ENCODE results near the gene GDF3. TPM values are rescaled to one million over a fixed set of nuclear protein-coding genes. Genes with fewer than 3 reads are reported as not detected.
"Not testable (repeated sequence)": the region's sequence is repeated elsewhere in the genome, so short reads cannot be mapped to it uniquely, and the experiment has no call there.

GDF3 gene
- polyA plus RNA-seq, 3 donors = not detected

- Histone ChIP-seq H2AFZ (ENCODE audit: insufficient read depth, low read depth, low read length, poor library complexity, severe bottlenecking) (no peak overlapping the region), H4K20me1 (ENCODE audit: insufficient read depth, low read length) (no peaks in the 10 kb centered on the region), H3K4me1 (ENCODE audit: control insufficient read depth in 1 of 2, insufficient read depth in 2 of 2, low read length in 2 of 2) (peaks cover 26 to 34% of the 10 kb centered on the region in 2 donors), H3K9ac (ENCODE audit: insufficient read depth, low read length, poor library complexity, severe bottlenecking) (no peak overlapping the region), H3K79me2 (ENCODE audit: insufficient read depth, low read length) (no peaks in the 10 kb centered on the region), H3K4me2 (replicated peaks; ENCODE audit: extremely low read depth, low read length, poor library complexity, severe bottlenecking) (no peak overlapping the region), H3K27ac (ENCODE audit: low read depth in 1 of 2, low read length in 2 of 2) (no peak overlapping the region), H3K9me3 (replicated peaks in 1 of 2; ENCODE audit: control insufficient read depth in 1 of 2, insufficient read depth in 1 of 2, low read length in 2 of 2) (no peaks in the 10 kb centered on the region), H3K36me3 (replicated peaks in 1 of 2; ENCODE audit: control insufficient read depth in 1 of 2, insufficient read depth in 2 of 2, low read length in 2 of 2) (no peaks in the 10 kb centered on the region), H3K4me3 (replicated peaks in 1 of 3; ENCODE audit: low read depth in 2 of 3, low read length in 3 of 3) (no peak overlapping the region), H3K27me3 (ENCODE audit: control insufficient read depth in 2 of 2, insufficient read depth in 2 of 2, low read length in 2 of 2) (no peaks in the 10 kb centered on the region)
- H3K4me3 Mint-ChIP-seq = no peak overlapping the region
- peaks cover 41% of the 10 kb centered on the region for H3K4me1 Mint-ChIP-seq
- no peak for TF ChIP-seq CTCF (IDR thresholded peaks at IDR 0.05)
- no peak overlapping the region for H3K27ac Mint-ChIP-seq
- H3K9me3 Mint-ChIP-seq = no peaks in the 10 kb centered on the region
- H3K36me3 Mint-ChIP-seq = no peaks in the 10 kb centered on the region
- H3K27me3 Mint-ChIP-seq (ENCODE audit: low read depth in 3 of 3) = peaks cover 0 to 5% (median 1%) of the 10 kb centered on the region in 3 donors
- DNase-seq = no peak
- WGBS (ENCODE audit: insufficient coverage) = no CpG with 5 or more reads among the region's 1 CpG
- intact Hi-C loops (cut with micrococcal nuclease) = no loop called here
These were observed 53.3 kb downstream of the GDF3 start for GRCh38 chr12:7642287-7642686.

- H3K4me3 ChIP-seq (replicated peaks in 1 of 3; ENCODE audit: low read depth in 2 of 3, low read length in 3 of 3) = peak overlapping the region in 1 of 3 experiments; percentile 65
- H3K27me3 Mint-ChIP-seq (ENCODE audit: low read depth in 3 of 3); H3K27ac Mint-ChIP-seq; H3K27ac ChIP-seq (ENCODE audit: low read depth in 1 of 2, low read length in 2 of 2); H3K9me3 ChIP-seq (replicated peaks in 1 of 2; ENCODE audit: control insufficient read depth in 1 of 2, insufficient read depth in 1 of 2, low read length in 2 of 2); H4K20me1 ChIP-seq (ENCODE audit: insufficient read depth, low read length); DNase-seq; H3K79me2 ChIP-seq (ENCODE audit: insufficient read depth, low read length); H3K36me3 ChIP-seq (replicated peaks in 1 of 2; ENCODE audit: control insufficient read depth in 1 of 2, insufficient read depth in 2 of 2, low read length in 2 of 2); intact Hi-C loops (cut with micrococcal nuclease); H3K9ac ChIP-seq (ENCODE audit: insufficient read depth, low read length, poor library complexity, severe bottlenecking); H3K36me3 Mint-ChIP-seq; H3K27me3 ChIP-seq (ENCODE audit: control insufficient read depth in 2 of 2, insufficient read depth in 2 of 2, low read length in 2 of 2); H3K9me3 Mint-ChIP-seq: not testable (repeated sequence)
- peaks cover 20 to 27% of the 10 kb centered on the region in 2 donors for H3K4me1 ChIP-seq (ENCODE audit: control insufficient read depth in 1 of 2, insufficient read depth in 2 of 2, low read length in 2 of 2)
- peak overlapping the region; percentile 22 for H3K4me2 ChIP-seq (replicated peaks; ENCODE audit: extremely low read depth, low read length, poor library complexity, severe bottlenecking)
- 77% methylated on average over 25 of the region's 40 CpGs for WGBS (ENCODE audit: insufficient coverage)
- H2AFZ ChIP-seq (ENCODE audit: insufficient read depth, low read depth, low read length, poor library complexity, severe bottlenecking) = peak overlapping the region; percentile 70
- Mint-ChIP-seq H3K4me1 (peaks cover 31% of the 10 kb centered on the region), H3K4me3 (peak overlapping the region; percentile 39 to 64)
These were observed 55.2 kb downstream of the GDF3 start for GRCh38 chr12:7640123-7640995.

Other genes starting within 250 kb of the GDF3 start
- gene CD163, start 192.0 kb downstream of the GDF3 start, polyA plus RNA-seq = 100 to 1,000 TPM; 119 to 130 (median 123) TPM
- not detected for gene APOBEC1, start 29.9 kb downstream of the GDF3 start, polyA plus RNA-seq
- gene DPPA3, start 15.7 kb upstream of the GDF3 start, polyA plus RNA-seq = not detected
- gene CLEC4C, start 51.6 kb upstream of the GDF3 start, polyA plus RNA-seq = 1 to 10 TPM in 1 of 3 donors, under 1 TPM in 1, not detected in 1; 0.54 to 1.4 TPM
- not detected for gene NANOGNB, start 69.4 kb upstream of the GDF3 start, polyA plus RNA-seq
- not detected for gene NANOG, start 93.6 kb upstream of the GDF3 start, polyA plus RNA-seq
- gene SLC2A14, start 177.1 kb upstream of the GDF3 start, polyA plus RNA-seq = 1 to 10 TPM in 1 of 3 donors, under 1 TPM in 2; 0.21 to 3.1 (median 0.29) TPM
- 1,000 to 10,000 TPM in 1 of 3 donors, 100 to 1,000 TPM in 2; 128 to 1,210 (median 179) TPM for gene SLC2A3, start 240.4 kb upstream of the GDF3 start, polyA plus RNA-seq

All from CD14-positive monocyte (primary cell).